Fibroblast of the aortic adventitia (primary cell): ENCODE measurements around the gene SLAMF8. TPM values are rescaled to one million over a fixed set of nuclear protein-coding genes. Genes with fewer than 3 reads are reported as not detected.
A peak's percentile ranks its signal among the peaks of the same experiment; 100 is the strongest.

Experiments
- DNase-seq: peaks from one replicate; pipeline ENCODE4 v3.0.0-alpha.2; 2010; ENCODE audit warnings: low read depth
- H3K4me3 ChIP-seq: 2 replicates; pipeline ENCODE4 v1.5.1; 2011; ENCODE audit warnings: low read depth, mild to moderate bottlenecking, control low read depth, low read length, moderate library complexity
- CTCF ChIP-seq: IDR thresholded peaks from 2 replicates; pipeline ENCODE4 v1.5.1; 2011; ENCODE audit warnings: mild to moderate bottlenecking, low read length, control low read depth, inconsistent platforms; ENCODE audit not compliant: insufficient read depth
- total RNA-seq: library from RNA; depleted of rRNA; stranded (reverse); fragments of >200 nt; gene quantifications from 2 replicates; pipeline ENCODE4 v1.2.3, GENCODE V29; 2012; ENCODE audit warnings: low replicate concordance

The SLAMF8 gene
- total RNA-seq, 1 donor, result not detected

DNA sequence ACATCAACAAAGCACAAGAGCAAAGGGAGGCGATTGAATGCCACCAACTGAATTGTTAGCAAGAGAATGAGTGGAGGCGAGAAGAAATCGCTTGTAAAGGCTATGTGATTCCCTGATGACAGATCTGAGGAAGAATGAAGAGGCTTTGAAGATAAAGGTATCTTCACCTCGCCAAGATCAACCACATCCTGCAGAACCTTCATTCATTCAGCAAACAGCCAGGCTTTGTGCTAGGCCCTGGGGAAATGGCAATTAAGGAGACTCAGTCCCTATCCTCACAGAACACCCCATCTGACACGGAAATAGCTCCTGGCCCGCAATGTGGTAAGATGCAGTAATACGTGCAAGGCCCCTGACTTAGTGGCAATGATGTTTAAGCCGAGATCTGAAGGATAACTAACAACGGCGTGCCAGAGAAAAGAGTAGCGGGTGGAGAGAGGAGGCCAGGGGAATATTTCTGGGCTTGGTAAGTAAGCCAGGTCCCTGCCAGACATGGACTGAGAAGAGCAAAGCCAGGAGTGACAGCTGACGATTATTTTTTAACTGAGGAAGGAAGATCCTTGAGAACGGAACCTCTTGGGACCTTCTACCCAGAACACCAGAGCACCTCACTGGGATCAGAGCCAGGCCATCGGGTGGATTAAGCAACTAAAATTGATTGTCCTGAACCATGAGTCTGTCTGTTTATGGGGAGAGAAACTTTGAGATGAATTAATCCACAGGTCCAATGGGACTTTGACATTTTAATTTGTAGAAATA is 40.4 kb downstream of the SLAMF8 start:
- TF ChIP-seq CTCF, result no peak
- no peak for DNase-seq

DNA sequence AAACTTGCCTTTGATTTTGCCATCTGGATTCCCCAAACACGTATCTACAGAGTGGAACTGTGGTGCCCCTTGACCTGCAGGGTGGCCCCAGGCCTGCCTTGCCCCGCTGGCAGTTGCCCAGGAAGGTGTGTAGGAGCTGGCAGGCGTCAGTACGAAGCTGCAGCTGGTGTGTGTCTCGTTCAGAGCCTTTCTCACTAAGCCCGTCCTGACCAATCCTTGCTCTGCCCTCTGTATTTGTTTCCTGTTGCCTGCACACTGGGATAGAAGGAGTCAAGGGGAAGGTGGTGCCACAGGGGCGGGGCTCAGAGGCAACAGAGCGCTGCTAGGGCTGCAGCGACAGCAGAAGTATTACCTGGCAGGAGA is 41.0 kb downstream of the SLAMF8 start:
- no peak for DNase-seq
- TF ChIP-seq CTCF, result no peak
- H3K4me3 ChIP-seq, result no peak overlapping the region

More for the DNA sequence above, 40.4 kb downstream of the SLAMF8 start:
- H3K4me3 ChIP-seq, result no peak overlapping the region

GRCh38 chr1:159868766-159869165 is 42.1 kb downstream of the SLAMF8 start:
- DNase-seq, result no peak

GRCh38 chr1:159869173-159869572 is 42.5 kb downstream of the SLAMF8 start:
- DNase-seq, result peak; percentile 24
- TF ChIP-seq CTCF, result no peak
- no peak overlapping the region for H3K4me3 ChIP-seq

More at GRCh38 chr1:159868766-159869165, 42.1 kb downstream of the SLAMF8 start:
- no peak overlapping the region for H3K4me3 ChIP-seq
- no peak for TF ChIP-seq CTCF

- no peak for DNase-seq
- TF ChIP-seq CTCF, result no peak
- no peak overlapping the region for H3K4me3 ChIP-seq
Observed at GRCh38 chr1:159869607-159870006, 42.9 kb downstream of the SLAMF8 start.

DNA sequence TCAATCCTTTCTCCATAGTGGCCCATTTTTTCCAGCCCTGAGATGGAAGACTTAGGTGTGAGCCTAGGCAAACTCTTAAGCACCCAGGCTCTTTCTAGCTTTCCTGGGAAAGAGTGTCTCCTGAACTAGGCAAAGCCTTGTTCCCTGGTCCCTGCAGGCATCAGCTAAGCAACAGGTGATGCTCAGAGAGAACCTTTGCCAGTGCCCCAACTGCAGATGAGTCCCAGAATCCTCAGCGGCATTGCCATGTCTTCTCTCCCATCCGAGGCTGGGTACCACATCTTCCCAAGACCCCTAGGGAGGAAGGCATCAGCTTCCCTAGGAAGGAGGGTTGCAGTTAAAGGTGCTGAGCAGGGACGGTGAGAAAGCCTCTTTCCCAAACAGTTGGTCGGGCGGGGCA is 44.0 kb downstream of the SLAMF8 start:
- DNase-seq, result no peak
- no peak for TF ChIP-seq CTCF
- H3K4me3 ChIP-seq, result no peak overlapping the region

DNA sequence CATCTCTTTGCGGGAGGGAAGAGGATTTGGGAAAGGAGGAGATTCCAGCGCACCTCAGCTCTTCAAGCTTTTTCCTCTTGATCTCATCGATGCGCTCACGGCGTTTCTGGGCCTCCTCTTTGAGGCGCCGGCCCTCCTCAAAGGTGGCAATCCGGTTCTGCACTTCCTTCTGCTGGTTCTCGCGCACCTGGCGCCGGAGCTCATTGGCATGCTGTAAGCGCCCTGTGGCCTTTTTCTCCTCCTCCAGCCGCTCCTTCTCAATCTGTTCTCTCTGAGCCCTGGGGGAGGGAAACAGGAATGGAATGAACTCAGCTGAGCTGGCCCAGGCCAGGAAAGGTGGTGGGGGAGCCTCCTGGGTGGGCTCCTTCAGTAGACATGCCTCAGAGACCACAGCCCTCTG is 46.2 kb downstream of the SLAMF8 start:
- no peak overlapping the region for H3K4me3 ChIP-seq
- DNase-seq, result no peak
- no peak for TF ChIP-seq CTCF
